ENCODE data around the gene RRP12. TPM values are rescaled to one million over a fixed set of nuclear protein-coding genes. Genes with fewer than 3 reads are reported as not detected.

The RRP12 gene
- total RNA-seq, 2 donors from 2014 or later: 13.0 to 22.1 TPM

- Histone ChIP-seq H3K27me3 (no peaks in the 10 kb centered on the region), H3K9me3 (no peaks in the 10 kb centered on the region), H3K4me3 (no peak overlapping the region), H3K4me1 (no peaks in the 10 kb centered on the region), H3K27ac (no peak overlapping the region), H3K36me3 (replicated peaks in 1 of 2; ENCODE audit: insufficient read depth in 1 of 2, low read depth in 2 of 2) (no peaks in the 10 kb centered on the region)
- ATAC-seq (no peak), DNase-seq (no peak)
- intact Hi-C loops (cut with DNase I): no loop called here
- TF ChIP-seq CTCF (IDR thresholded peaks at IDR 0.05) (no peak), POLR2A (IDR thresholded peaks at IDR 0.05) (no peak)
- 62 to 64% methylated on average over 6 of the region's 6 CpGs for WGBS, 2 donors
Observed at GRCh38 chr10:97416565-97416964, 15.4 kb upstream of the RRP12 start.

- no peak overlapping the region for H3K4me3 ChIP-seq
- H3K4me1 ChIP-seq: no peaks in the 10 kb centered on the region
- WGBS, 2 donors: 78 to 80% methylated on average over 10 of the region's 10 CpGs
- TF ChIP-seq CTCF (IDR thresholded peaks at IDR 0.05) (no peak), POLR2A (IDR thresholded peaks at IDR 0.05) (no peak)
- intact Hi-C loops (cut with DNase I): no loop called here
- H3K9me3 ChIP-seq: no peaks in the 10 kb centered on the region
- DNase-seq (no peak), ATAC-seq (no peak)
- no peaks in the 10 kb centered on the region for H3K36me3 ChIP-seq (replicated peaks in 1 of 2; ENCODE audit: insufficient read depth in 1 of 2, low read depth in 2 of 2)
- H3K27ac ChIP-seq: no peak overlapping the region
- H3K27me3 ChIP-seq: no peaks in the 10 kb centered on the region
Observed at GRCh38 chr10:97412891-97413304, 11.8 kb upstream of the RRP12 start.

GRCh38 chr10:97411406-97411805, 10.3 kb upstream of the RRP12 start:
- TF ChIP-seq POLR2A (IDR thresholded peaks at IDR 0.05): no peak
- TF ChIP-seq CTCF (IDR thresholded peaks at IDR 0.05): no peak
- no peaks in the 10 kb centered on the region for H3K27me3 ChIP-seq
- ATAC-seq: no peak
- 55 to 82% methylated on average over 1 to 4 of the region's 4 CpGs for WGBS, 2 donors
- intact Hi-C loops (cut with DNase I): no loop called here
- no peaks in the 10 kb centered on the region for H3K9me3 ChIP-seq
- no peak for DNase-seq
- no peaks in the 10 kb centered on the region for H3K36me3 ChIP-seq (replicated peaks in 1 of 2; ENCODE audit: insufficient read depth in 1 of 2, low read depth in 2 of 2)
- H3K4me1 ChIP-seq: peaks cover 5% of the 10 kb centered on the region
- H3K27ac ChIP-seq: no peak overlapping the region
- no peak overlapping the region for H3K4me3 ChIP-seq

- Histone ChIP-seq H3K4me1 (peaks cover 5% of the 10 kb centered on the region), H3K36me3 (replicated peaks in 1 of 2; ENCODE audit: insufficient read depth in 1 of 2, low read depth in 2 of 2) (no peaks in the 10 kb centered on the region), H3K27me3 (no peaks in the 10 kb centered on the region), H3K27ac (peak overlapping the region in 1 of 4 donors; percentile 4), H3K4me3 (no peak overlapping the region), H3K9me3 (no peaks in the 10 kb centered on the region)
- 53 to 100% methylated on average over 1 to 10 of the region's 10 CpGs for WGBS, 2 donors
- peak in 1 of 4 donors; percentile 20 for DNase-seq
- intact Hi-C loops (cut with DNase I): no loop called here
- ATAC-seq: no peak
- no peak for TF ChIP-seq POLR2A (IDR thresholded peaks at IDR 0.05)
- no peak for TF ChIP-seq CTCF (IDR thresholded peaks at IDR 0.05)
Observed at GRCh38 chr10:97408496-97408992, 7.4 kb upstream of the RRP12 start.

- H3K9me3 ChIP-seq: no peaks in the 10 kb centered on the region
- H3K4me1 ChIP-seq: peaks cover 5% of the 10 kb centered on the region
- intact Hi-C loops (cut with DNase I): no loop called here
- WGBS, 2 donors: 59 to 81% methylated on average over 2 of the region's 2 CpGs
- no peak for ATAC-seq
- no peaks in the 10 kb centered on the region for H3K36me3 ChIP-seq (replicated peaks in 1 of 2; ENCODE audit: insufficient read depth in 1 of 2, low read depth in 2 of 2)
- H3K4me3 ChIP-seq: no peak overlapping the region
- TF ChIP-seq CTCF (IDR thresholded peaks at IDR 0.05) (no peak), POLR2A (IDR thresholded peaks at IDR 0.05) (no peak)
- H3K27me3 ChIP-seq: no peaks in the 10 kb centered on the region
- peak overlapping the region in 1 of 4 donors; percentile 4 for H3K27ac ChIP-seq
- DNase-seq: no peak
Observed at GRCh38 chr10:97407952-97408248, 6.8 kb upstream of the RRP12 start.

Measured in body of pancreas (tissue), 4 donors.